Activated CD8-positive, alpha-beta memory T cell treated with anti-CD3 and anti-CD28 coated beads for 36 hours (primary cell): ENCODE data around the gene HPCAL4. TPM values are rescaled to one million over a fixed set of nuclear protein-coding genes. Genes with fewer than 3 reads are reported as not detected.

Source experiments
- CTCF ChIA-PET: fragments of 350-600 bp; sonication (Branson Sonifier 250); formaldehyde crosslinking; loops from one replicate; lab custom pipeline; 2021; ENCODE audit warnings: antibody characterized with exemption; lab: Charles Lee
- POLR2A ChIA-PET: fragments of 350-600 bp; sonication (Branson Sonifier 250); formaldehyde crosslinking; loops from one replicate; lab custom pipeline; 2021; ENCODE audit warnings: antibody characterized with exemption; lab: Charles Lee
- total RNA-seq, 2 experiments: library from RNA; stranded (reverse); gene quantifications; one replicate each; pipeline ENCODE4 v1.2.3, GENCODE V29; 2021

The HPCAL4 gene
- total RNA-seq, 2 experiments from 2014 or later = 0.74 to 0.75 TPM

DNA sequence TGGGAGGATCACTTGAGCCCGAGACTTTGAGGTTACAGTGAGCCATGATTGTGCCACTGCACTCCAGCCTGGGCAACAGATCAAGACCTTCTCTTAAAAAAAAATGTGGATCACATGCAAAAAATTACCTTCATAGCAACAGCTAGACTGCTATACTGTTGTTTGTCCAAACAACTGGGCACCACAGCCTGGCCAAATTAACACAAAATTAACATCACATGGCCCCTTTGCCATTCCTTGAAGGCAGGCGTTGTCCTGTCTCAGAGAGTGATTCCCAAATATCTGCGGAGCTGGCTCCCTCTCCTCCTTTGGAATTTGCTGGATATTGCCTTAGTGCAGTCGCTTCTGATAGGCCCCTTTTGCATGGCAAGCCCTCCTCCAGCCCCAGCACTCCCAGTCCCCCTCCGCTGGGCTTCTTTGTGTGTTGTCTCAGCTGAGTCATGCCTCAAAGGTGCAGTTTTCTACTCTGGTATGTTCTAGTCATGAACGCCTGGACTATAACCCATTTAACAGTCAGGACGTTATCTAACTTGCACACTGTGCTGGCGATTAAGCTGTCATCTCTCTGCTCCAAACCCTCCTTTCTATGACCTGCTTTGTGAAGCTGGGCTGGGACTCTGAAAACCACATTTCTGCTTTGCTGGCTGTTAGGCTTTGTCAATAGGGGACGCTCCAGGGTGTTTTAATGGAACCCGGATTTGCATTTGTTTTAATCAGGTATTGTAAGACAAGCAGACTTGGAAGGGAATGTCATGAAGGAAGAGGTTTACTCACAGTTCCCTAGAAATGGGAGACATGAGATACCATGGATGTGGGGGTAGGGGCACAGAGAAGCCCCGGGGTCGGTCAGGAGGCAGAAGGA is 20.1 kb upstream of the HPCAL4 start:
- CTCF ChIA-PET = interaction anchor here (0.5 to 1.3 kb wide), 3 partner anchors 11 to 105 kb away, joined by 3 to 4 read pairs (median 4); no protein-coding TSS in a partner anchor
- POLR2A ChIA-PET = no interaction called here

DNA sequence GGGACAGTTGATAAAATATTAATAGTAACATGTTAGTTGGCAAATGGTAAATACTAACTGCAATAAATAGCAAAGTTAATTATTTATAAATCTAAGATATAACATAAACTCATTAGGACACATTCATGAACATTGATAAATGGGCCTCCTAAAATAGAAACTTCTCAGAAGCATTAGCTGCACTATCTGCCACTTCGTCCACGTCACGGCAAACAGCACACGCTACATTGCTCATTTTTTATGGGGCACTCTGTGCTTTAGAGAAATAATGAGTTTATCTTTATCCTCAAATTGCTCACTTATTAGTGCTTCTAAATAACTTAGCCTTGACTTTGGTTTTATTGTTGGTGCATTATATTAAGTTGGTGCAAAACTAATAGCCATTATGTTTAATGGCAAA is 16.3 kb upstream of the HPCAL4 start:
- CTCF ChIA-PET = no interaction called here
- POLR2A ChIA-PET = no interaction called here

DNA sequence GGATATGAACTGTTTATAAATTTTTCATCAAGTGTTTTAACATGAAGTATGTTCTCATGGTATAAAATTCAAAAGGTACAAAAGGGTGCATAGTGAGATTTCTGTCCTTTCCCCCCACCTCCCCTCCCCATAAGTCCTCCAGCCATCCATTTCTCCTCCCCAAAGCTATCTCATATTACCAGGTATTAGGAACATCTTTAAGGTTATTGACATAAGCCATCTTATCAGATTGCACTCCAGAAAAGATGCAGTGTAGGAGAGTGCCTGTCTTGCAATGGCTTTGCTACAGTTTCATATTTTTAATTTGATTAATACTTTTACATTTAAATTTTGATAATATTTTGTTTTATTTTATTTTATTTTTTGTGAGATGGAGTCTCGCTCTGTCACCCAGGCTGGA is 13.5 kb upstream of the HPCAL4 start:
- POLR2A ChIA-PET = no interaction called here
- CTCF ChIA-PET = no interaction called here

DNA sequence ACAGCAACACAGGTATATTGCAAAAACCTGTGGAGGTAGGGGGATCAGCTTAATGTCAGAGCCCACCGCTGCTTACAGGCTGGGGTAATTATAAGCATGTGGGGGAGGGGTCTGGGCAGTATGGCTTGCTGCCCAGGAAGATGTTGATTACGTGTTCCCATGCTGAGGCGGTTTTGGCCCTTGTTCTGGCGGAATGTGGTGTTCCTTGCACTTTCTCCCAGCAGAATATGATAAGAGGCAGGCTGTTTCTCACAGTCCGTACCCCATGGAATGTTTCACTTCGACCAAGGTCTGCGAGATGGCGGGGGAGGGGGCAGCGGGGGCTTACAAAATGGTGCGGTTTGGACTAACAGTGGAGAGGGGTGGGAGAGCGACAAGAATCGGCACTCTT is 9.8 kb upstream of the HPCAL4 start:
- CTCF ChIA-PET = interaction anchor here (0.6 to 0.9 kb wide), 2 partner anchors 19 to 30 kb away, joined by 3 read pairs; no protein-coding TSS in a partner anchor
- POLR2A ChIA-PET = no interaction called here

DNA sequence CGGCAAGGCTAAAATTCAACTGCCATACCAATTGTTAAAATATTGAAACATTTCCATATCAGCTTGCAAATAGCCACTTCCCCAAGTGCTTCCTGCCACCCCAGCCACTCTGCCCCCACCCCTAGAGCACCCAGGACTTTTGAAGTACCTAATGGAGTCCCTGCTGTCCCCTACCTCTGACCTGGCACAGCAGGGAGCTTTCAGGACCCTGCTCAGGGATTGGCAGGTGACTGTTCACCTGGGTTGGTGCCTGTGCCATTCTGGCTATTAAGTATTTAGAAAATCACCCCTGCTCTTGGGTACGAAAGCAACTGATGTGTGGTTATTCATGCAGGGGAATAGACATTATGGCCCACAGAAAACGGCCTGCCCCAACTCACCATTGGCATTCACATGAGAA is 9.1 kb upstream of the HPCAL4 start:
- ChIA-PET CTCF (interaction anchor here (1.1 kb wide), 1 partner anchor 42 kb away, joined by 3 read pairs; no protein-coding TSS in a partner anchor), POLR2A (no interaction called here)

DNA sequence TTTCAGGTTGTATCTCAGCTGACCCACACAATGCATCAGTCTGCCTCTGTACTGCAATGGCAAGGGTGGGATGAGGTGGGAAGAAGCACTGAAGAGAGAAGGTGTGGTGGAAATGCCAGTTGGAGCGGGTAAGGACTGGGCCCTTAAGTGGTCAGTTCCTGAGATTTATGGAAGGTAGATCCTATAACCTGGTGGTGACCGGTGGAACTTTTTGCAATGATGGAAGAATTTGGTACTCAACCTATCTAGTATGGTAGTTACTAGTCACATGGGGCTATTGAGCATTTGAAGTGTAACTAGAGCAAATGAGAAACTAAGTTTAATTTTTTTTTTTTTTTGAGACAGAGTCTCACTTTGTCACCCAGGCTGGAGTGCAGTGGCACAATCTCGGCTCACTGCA is 8.2 kb upstream of the HPCAL4 start:
- ChIA-PET POLR2A (no interaction called here), CTCF (interaction anchor here (0.7 kb wide), 1 partner anchor 35 kb away, joined by 4 read pairs; no protein-coding TSS in a partner anchor)

DNA sequence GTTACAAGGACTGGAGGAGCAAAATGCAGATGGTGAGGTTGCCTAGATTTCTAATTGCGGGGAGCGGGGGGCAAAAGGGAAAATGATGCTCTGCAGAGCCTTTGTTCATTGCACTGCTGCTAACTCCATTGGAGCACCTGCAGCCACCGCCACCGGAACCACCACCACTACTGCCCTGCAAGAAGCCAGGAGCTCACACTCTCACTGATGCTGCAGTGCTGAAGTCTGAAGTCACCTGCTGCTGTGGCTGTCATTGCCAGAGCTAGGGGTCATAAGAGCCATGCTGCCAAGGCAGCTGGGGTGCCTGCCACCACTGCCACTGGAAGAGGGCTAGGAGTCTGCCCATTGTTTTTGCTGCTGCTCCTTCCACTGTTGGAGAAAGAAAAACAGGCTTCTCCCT is 7.3 kb upstream of the HPCAL4 start:
- ChIA-PET POLR2A (no interaction called here), CTCF (no interaction called here)

DNA sequence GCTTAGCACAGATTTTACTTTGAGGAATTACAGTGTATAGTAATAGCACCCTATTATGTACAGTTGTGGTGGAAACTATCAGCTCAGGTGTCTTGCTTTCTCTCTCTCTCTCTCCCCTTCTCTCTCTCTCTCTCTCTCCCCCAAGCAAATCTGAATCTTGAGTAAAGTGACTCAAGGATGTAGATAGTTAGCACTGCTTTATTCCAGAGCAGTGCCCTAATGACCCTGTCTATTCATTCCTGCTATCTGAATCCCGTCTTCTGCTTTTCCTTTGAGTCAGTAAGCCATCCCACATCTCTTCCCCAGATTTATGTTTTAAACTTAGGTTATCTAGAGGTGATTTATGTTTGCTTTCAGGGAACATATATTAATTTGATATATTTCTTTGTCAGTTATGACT is 5.2 kb upstream of the HPCAL4 start:
- POLR2A ChIA-PET = no interaction called here
- CTCF ChIA-PET = no interaction called here

DNA sequence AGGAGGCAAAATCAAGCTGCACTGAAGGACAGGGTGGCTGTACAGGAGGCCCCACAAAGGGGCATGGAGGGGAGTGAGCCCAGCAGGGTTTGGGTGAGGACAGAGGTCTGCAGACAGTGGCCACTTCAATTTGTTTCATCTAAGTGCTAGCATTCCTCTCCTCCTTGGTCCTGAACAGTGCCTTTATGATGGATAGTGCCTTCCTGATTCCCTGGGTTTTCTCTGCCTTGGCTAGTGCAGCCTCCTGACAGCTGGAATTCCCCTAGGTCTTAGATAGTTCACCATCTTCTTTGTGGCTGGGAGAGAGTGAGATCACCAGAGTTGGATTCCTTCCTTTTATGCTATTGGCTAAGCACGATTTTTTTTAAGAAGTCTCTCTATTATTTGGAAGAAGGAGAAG is 3.8 kb upstream of the HPCAL4 start:
- ChIA-PET POLR2A (no interaction called here), CTCF (interaction anchor here (1.1 to 1.4 kb wide), 2 partner anchors 15 to 88 kb away, joined by 3 read pairs; no protein-coding TSS in a partner anchor)

DNA sequence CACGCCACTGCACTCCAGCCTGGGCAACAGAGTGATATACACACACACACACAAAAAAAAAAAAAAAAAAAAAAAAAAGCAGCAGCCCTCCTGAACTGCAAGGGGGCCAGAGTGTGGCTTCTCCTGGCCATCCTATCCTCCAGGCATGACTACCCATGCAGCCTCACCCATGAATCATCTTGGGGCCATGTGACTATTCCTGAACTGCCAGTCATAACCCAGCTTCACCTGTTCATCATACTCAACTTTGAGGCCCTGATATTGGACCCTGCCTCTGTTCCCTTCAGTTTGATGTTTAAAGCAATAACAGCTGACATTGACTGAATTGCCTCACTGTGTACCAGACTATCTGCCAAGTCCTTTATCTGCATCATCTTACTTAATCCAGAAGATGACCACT is 2.8 kb upstream of the HPCAL4 start:
- CTCF ChIA-PET = interaction anchor here (1.1 to 1.4 kb wide), 2 partner anchors 14 to 87 kb away, joined by 3 read pairs; no protein-coding TSS in a partner anchor
- POLR2A ChIA-PET = no interaction called here

DNA sequence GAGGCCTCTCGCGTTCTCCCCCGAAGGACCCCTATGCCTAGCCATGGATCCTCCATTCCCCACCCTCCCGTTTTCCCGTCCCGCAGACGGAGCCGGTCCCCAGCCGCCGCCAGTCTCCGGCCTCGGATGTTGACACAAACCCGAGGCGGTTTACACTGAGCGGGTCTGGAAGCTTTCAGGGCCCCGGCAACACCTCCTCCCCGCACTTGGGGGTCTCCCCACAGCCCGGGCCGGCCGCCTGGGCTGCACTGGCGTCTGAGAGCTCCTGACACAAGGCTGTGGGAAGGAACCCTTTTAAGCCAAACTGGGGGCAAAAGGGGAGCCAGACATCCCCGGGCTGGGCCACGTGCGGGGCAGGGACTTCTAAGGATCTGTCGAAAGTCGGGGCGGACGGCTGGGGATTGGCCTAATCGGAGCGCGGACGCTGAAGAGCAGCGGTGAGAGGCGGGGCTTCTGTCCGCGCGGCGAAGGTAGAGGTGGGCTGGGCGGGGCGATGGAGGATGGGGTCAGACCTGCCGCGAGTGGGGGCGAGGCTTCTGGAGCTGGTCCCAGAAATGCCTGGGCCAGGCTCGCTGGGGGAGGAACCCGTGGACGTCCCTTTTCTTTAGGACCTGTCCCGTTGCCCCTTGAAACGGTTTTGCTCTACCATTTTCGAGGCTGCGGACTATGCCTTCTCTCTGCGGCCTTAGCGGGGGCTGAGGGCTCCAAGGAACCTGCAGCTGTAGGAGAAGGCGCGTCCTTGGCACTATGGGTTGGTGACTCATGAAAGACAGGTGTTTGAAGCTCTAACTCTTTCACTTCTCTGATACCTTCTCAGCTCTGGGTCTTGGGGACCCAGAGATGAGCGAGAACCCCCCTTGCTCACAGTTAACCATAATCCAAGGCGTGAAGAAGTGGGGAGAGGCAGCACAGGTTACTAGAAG is 1.2 kb upstream of the HPCAL4 start:
- POLR2A ChIA-PET = interaction anchor here (0.6 to 1.6 kb wide), 2 partner anchors 11 to 21 kb away, joined by 5 to 6 read pairs; partner anchors contain the start of gene NT5C1A

DNA sequence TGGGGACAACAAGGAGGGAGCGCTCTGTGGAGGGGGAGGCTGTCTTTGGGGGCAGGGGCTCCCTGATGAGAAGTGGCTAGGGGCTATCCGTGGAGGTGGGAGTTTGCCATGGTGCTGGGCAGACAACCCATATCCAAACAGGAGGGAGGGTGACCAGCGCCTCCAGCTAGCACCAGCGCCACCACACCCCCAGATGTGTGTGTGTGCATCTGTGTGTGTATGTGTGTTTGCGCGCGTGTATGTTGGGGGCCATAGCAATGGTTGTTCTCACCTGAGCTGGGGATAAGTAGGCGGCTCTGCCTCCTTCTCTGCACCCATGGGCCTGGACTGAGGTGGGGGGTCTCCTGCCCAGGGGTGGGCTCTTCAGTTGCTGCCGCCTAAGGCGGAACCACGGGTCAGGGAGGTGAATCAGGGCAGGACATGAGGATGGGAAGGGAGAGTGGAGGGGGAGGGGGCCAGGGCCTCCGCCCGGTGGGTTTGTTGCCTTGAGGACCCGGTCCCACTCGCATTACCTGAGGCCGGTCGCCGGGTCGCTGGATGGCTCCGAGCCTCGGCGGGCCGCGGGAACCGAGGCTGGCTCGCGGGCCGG is 345 bp downstream of the HPCAL4 start:
- ChIA-PET CTCF (interaction anchor here (0.6 to 2.3 kb wide), 5 partner anchors 19 to 589 kb away, joined by 3 to 9 read pairs (median 5); partner anchors contain the start of gene NT5C1A), POLR2A (interaction anchor here (0.6 kb wide), 1 partner anchor 80 kb away, joined by 3 read pairs; no protein-coding TSS in a partner anchor)

More for the DNA sequence above, 1.2 kb upstream of the HPCAL4 start:
- CTCF ChIA-PET = interaction anchor here (1.5 to 2.3 kb wide), 3 partner anchors 20 to 86 kb away, joined by 5 to 9 read pairs (median 8); partner anchors contain the start of gene NT5C1A

DNA sequence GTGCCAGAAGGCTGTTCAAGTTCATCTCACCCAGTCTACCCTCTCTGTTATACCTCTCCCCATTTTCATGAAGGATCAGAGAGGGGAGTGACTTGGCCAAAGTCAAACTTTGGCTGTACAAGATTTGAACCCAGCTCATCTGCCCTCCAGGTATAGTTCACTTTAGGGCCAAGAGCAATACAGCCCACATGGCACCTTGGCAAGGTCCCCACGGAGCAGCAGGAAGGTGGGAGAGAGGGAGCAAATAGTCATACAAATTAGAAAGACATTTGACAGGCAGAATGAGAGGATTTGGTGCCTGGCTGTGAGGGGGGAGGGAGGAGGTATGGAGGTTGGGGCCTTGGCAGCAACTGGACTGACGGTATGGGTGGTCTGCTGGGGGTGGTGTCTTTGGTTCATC is 1.0 kb downstream of the HPCAL4 start:
- ChIA-PET CTCF (interaction anchor here (1.0 to 2.3 kb wide), 3 partner anchors 30 to 32 kb away, joined by 3 to 9 read pairs (median 6); no protein-coding TSS in a partner anchor), POLR2A (no interaction called here)

DNA sequence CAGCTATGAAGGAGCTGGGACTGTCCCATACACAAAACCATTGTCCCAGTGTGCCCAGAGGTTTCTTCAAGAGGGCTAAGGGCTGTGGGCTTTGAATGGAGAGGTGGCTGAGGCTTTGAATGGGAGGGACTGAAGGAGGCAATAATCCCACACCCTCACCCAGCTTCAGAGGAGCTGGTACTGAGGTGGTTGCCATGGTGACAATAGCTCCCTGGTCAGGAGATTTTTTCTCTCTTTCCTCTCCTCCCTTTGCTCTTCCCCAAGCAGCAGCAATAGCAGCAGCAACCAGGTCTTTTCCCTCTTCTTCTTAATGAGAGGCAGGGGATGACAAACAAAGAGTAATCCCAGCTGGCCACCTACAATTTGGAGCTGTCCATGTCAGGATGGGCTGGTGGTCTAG is 1.6 kb downstream of the HPCAL4 start:
- ChIA-PET POLR2A (no interaction called here), CTCF (interaction anchor here (1.0 to 1.2 kb wide), 2 partner anchors 31 to 32 kb away, joined by 3 to 6 read pairs; no protein-coding TSS in a partner anchor)

DNA sequence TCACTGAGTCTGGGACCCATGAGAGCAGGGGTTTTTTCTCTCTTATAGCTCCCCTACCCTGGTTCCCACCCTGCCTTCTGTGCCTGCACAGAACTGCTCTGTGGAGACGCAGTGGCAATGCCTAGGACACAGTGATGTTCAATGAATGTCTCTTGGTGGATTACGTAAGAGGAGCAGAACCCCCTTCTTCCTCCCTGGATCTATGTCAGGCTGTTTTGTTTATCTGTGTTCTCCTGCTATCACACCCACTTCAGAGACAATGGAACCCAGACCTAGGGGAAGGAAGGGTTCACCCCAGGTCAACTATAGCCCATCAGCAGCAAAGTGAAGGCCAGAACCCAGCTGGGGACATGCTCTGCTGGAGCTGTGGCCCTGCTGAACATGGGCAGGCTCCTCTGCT is 2.0 kb downstream of the HPCAL4 start:
- ChIA-PET POLR2A (interaction anchor here (0.6 kb wide), 1 partner anchor 1048 kb away, joined by 7 read pairs; no protein-coding TSS in a partner anchor), CTCF (interaction anchor here (1.0 to 1.3 kb wide), 3 partner anchors 31 to 113 kb away, joined by 3 to 6 read pairs (median 3); no protein-coding TSS in a partner anchor)

DNA sequence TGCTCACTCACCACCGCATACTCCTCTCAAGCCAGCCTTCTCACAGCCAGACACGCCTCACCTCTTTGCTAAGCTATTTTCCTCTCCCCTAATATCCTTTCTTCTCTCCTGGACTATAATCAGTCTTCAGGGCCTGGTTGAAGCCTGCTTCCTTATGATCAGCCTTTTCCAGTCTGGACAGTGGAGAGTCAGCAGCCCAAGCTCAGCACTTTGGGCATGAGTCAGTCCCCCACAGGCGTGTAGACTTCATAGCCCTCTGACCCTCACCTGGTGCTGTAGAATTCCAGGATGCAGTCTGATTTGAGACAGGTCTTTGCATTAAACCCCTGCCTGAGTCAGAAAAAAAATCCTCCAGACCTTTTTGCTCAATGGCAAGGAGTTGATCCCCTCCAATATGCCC is 2.5 kb downstream of the HPCAL4 start:
- POLR2A ChIA-PET = interaction anchor here (0.6 kb wide), 1 partner anchor 1049 kb away, joined by 7 read pairs; no protein-coding TSS in a partner anchor

DNA sequence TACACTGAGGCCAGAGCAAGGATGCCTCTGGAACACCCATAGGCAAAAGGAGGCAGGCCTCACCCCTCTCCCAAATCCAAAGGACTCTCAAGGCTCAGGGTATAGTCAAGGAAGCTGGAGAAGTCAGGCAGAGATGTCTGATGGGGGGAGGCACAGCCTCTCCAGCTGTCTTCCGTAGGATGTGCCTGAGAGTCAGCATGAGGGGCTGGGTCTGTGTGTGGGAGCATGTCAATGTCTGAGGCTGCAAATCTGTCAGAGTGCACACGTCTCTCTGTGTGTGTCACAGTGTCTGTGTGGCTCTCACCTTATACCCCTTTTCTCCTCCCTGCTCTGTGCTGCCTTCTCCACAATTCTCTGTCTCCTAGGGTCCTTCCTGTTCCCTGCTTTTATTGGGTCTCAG is 4.0 kb downstream of the HPCAL4 start:
- CTCF ChIA-PET = no interaction called here
- POLR2A ChIA-PET = no interaction called here

More for the DNA sequence above, 2.5 kb downstream of the HPCAL4 start:
- CTCF ChIA-PET = interaction anchor here (1.3 kb wide), 1 partner anchor 113 kb away, joined by 3 read pairs; no protein-coding TSS in a partner anchor

DNA sequence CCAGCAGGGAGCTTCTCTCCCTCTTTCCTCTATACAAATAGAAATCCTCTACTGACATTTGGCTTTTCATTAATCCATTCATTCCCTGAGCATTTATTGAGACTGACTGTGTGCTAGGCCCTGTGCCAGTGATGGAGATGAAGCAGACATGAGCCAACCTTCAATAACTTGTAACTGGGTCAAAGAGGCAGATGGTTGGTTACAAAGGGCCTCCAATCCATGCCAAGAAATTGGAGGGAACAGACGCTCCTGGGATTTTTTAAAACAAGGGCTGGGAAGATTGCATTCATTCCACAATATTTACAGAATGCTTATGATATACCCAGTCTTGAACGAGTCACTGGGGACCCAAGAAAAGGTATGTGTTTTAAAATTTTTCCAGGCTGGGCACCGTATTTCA is 6.2 kb downstream of the HPCAL4 start:
- ChIA-PET POLR2A (no interaction called here), CTCF (interaction anchor here (1.6 kb wide), 1 partner anchor 26 kb away, joined by 3 read pairs; no protein-coding TSS in a partner anchor)
